ENCODE results near the gene YBX1. TPM values are rescaled to one million over a fixed set of nuclear protein-coding genes. Genes with fewer than 3 reads are reported as not detected.

YBX1 gene
- total RNA-seq: 356 TPM

DNA sequence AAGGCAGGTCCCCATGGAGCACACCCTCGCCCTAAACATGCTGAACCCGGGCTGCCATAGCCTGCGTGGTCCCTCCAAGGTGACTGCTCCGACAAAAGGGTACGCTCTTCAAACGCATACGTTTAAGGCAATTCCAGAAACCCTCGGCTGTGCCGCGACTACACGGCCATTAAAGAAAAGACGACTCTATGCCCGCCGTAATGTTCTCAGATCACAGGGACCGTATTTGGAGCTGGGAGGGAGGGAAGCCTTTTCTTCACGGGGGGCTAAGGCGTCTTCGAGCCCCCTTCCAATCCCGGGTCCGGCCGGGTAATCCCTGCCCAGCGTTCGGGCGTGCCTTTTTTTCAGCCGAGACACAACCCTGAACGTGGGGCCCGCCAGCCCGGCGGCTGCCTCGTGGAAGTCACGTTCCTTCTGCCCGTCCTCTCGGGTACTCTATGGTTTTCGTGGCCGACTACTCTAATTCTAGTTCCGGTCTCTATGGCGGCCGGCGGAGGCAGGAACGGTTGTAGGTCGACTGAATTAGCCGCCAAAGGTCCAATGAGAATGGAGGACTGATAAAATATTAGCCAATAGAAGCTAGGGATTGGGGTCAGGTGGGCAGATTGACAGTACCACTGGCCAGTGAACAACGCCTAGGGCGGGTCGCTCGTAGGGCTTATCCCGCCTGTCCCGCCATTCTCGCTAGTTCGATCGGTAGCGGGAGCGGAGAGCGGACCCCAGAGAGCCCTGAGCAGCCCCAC lies at the start of gene YBX1:
TSS of gene YBX1 (plus strand) at position 678 of the 743 bp plus-strand sequence. CDS start 148 bp downstream, outside the sequence.
- Histone ChIP-seq H3K36me3 (no peaks in the 10 kb centered on the region), H3K4me3 (peak within 1 kb of the TSS; percentile 96), H3K4me1 (peaks cover 9 to 40% of the 10 kb centered on the region in 2 donors), H3K27ac (peak within 1 kb of the TSS; percentile 84 to 95), H3K9me3 (no peaks in the 10 kb centered on the region), H3K27me3 (no peaks in the 10 kb centered on the region)
- peak; percentile 93 to 98 for DNase-seq (ENCODE audit: low spot score in 2 of 2)
- intact Hi-C loops (cut with DNase I): loop anchor here (1.0 to 5.0 kb wide), 9 partner anchors 24 to 675 kb away; partner anchors contain the start of genes C1orf50, CCDC30, CDC20 and CFAP57
- TF ChIP-seq, protein P1, sequence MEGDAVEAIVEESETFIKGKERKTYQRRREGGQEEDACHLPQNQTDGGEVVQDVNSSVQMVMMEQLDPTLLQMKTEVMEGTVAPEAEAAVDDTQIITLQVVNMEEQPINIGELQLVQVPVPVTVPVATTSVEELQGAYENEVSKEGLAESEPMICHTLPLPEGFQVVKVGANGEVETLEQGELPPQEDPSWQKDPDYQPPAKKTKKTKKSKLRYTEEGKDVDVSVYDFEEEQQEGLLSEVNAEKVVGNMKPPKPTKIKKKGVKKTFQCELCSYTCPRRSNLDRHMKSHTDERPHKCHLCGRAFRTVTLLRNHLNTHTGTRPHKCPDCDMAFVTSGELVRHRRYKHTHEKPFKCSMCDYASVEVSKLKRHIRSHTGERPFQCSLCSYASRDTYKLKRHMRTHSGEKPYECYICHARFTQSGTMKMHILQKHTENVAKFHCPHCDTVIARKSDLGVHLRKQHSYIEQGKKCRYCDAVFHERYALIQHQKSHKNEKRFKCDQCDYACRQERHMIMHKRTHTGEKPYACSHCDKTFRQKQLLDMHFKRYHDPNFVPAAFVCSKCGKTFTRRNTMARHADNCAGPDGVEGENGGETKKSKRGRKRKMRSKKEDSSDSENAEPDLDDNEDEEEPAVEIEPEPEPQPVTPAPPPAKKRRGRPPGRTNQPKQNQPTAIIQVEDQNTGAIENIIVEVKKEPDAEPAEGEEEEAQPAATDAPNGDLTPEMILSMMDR (IDR thresholded peaks at IDR 0.05): no peak

DNA sequence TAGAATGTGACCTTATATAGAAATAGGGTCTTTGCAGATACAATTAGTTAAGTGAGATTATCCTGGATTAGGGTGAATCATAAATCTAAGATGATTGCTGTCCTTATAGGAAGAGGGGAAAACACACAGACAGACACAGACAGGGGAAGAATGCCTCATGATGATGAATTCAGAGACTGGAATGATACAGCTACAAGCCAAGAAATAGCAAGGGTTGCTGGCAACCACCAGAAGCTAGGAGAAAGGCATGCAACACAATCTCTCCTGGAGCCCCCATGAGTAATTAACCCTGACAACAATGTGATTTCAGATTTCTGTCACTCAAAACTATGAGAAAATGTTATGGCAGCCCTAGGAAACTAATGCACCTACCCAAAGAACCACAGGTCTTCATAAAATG lies 43.1 kb upstream of the YBX1 start:
- intact Hi-C loops (cut with DNase I): no loop called here
- TF ChIP-seq, protein P1 (IDR thresholded peaks at IDR 0.05): no peak
- no peaks in the 10 kb centered on the region for H3K36me3 ChIP-seq

DNA sequence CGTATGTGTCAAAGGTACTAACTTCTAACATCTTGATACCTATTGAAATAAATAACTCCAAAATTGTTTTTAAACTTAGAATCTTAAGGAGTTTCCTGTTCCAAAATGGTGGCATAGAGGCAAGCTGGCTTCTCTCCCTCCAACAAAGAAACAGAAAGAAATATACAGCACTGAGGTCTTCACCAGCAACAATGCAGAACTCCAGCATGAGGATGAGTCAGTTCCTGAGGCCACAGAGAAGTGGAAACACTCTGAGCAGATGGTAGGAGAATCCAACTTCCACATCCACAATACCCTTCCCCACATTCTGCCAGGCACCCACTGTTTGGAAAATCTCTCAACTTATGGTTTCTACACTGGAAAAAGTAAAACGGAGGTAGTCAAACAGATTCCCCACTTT lies 36.2 kb upstream of the YBX1 start:
- H3K27me3 ChIP-seq: no peaks in the 10 kb centered on the region
- H3K27ac ChIP-seq: no peak overlapping the region
- TF ChIP-seq, protein P1 (IDR thresholded peaks at IDR 0.05): no peak
- H3K9me3 ChIP-seq: no peaks in the 10 kb centered on the region
- intact Hi-C loops (cut with DNase I): no loop called here
- no peaks in the 10 kb centered on the region for H3K36me3 ChIP-seq
- H3K4me3 ChIP-seq: no peak overlapping the region
- no peaks in the 10 kb centered on the region for H3K4me1 ChIP-seq
- no peak for DNase-seq (ENCODE audit: low spot score in 2 of 2)

More for the DNA sequence above, 43.1 kb upstream of the YBX1 start:
- DNase-seq (ENCODE audit: low spot score in 2 of 2): no peak
- no peak overlapping the region for H3K27ac ChIP-seq
- no peaks in the 10 kb centered on the region for H3K9me3 ChIP-seq
- H3K4me3 ChIP-seq: no peak overlapping the region
- no peaks in the 10 kb centered on the region for H3K27me3 ChIP-seq
- H3K4me1 ChIP-seq: no peaks in the 10 kb centered on the region

DNA sequence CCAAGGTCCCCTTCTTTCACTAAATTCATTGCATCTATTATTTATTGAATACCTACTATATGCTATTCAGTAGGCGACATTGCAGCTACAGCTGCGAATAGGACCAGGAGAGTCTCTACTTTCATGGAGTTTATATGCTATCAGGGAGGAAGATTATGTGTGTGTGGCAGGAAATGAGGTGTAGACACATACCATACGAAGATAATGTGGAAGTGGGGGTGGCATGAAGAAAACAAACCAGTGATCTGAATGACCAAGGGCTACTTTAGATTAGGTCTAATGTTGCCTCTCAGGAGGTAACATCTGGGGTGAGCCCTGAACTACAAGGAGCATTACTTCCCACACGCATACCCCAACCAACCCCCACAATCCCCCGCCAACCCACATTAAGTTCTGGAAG lies 25.0 kb upstream of the YBX1 start:
- peak overlapping the region in 1 of 2 donors; percentile 78 for H3K27ac ChIP-seq
- H3K9me3 ChIP-seq: no peaks in the 10 kb centered on the region
- TF ChIP-seq, protein P1 (IDR thresholded peaks at IDR 0.05): no peak
- no peaks in the 10 kb centered on the region for H3K27me3 ChIP-seq
- intact Hi-C loops (cut with DNase I): loop anchor here (5.0 kb wide), 1 partner anchor 320 kb away; the partner anchor contains the start of gene FOXJ3
- peak overlapping the region in 1 of 2 donors; percentile 72 for H3K4me3 ChIP-seq
- H3K4me1 ChIP-seq: peaks cover 3 to 14% of the 10 kb centered on the region in 2 donors
- peaks cover 6 to 9% of the 10 kb centered on the region in 2 donors for H3K36me3 ChIP-seq
- DNase-seq (ENCODE audit: low spot score in 2 of 2): no peak

DNA sequence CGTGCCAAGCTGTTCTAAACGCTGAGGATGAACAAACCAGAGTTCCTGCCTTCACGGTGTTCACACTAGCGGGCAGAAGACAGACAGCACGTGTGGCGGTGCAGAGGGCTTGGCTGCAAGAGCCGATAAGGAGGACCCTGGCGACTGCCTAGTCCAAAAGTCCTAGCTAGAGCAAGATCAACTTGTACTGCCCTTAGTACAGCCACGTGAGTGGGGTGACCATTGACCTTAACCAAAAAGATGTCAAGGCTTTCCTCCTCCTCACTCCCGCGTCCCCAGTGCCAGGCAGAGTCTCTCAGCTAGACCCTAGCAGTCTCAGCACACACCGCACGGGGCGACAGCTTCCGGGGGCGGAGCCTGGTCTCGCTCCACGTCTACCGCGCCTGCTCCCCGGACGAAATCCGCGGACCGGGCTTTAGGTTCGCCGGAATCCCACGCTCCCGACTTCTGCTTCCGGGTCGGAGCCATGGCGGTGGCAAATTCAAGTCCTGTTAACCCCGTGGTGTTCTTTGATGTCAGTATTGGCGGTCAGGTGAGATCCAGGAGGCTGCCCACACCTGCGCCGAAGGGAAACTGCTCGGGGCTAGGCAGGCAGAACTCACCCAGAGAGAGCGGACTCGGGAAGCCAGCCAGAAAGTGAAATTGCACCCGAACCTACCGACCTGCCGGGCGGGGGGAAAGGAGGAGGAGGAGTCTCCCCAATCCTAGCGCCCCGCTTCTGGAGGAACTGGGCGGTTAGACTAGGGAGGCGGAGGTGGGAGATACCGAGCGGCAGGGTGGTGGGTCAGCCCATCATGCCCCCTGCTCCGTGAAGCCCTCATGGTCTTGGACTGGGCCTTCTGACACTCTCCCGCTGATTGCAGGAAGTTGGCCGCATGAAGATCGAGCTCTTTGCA lies 24.0 kb upstream of the YBX1 start, which contains the start of gene PPIH:
TSS of gene PPIH (plus strand) at position 443 of the 896 bp plus-strand sequence. CDS start at position 467, 24 bp downstream.
- peak; percentile 76 to 97 for DNase-seq (ENCODE audit: low spot score in 2 of 2)
- H3K27me3 ChIP-seq: no peaks in the 10 kb centered on the region
- TF ChIP-seq, protein P1 (IDR thresholded peaks at IDR 0.05): peak in 2 of 3 experiments; percentile 37 to 40
- H3K4me3 ChIP-seq: peak within 1 kb of the TSS; percentile 65 to 72
- H3K9me3 ChIP-seq: no peaks in the 10 kb centered on the region
- peak within 1 kb of the TSS; percentile 67 to 78 for H3K27ac ChIP-seq
- peaks cover 3 to 14% of the 10 kb centered on the region in 2 donors for H3K4me1 ChIP-seq
- peaks cover 10 to 12% of the 10 kb centered on the region in 2 donors for H3K36me3 ChIP-seq
- intact Hi-C loops (cut with DNase I): loop anchor here (1.0 to 5.0 kb wide), 4 partner anchors 24 to 321 kb away; partner anchors contain the start of genes C1orf50, FOXJ3, P3H1 and YBX1

All from ascending aorta (tissue), 2 donors.